Measurements from ENCODE around the gene GNAQ.
"Not testable (repeated sequence)": the region's sequence is repeated elsewhere in the genome, so short reads cannot be mapped to it uniquely, and the experiment has no call there.

The GNAQ gene

DNA sequence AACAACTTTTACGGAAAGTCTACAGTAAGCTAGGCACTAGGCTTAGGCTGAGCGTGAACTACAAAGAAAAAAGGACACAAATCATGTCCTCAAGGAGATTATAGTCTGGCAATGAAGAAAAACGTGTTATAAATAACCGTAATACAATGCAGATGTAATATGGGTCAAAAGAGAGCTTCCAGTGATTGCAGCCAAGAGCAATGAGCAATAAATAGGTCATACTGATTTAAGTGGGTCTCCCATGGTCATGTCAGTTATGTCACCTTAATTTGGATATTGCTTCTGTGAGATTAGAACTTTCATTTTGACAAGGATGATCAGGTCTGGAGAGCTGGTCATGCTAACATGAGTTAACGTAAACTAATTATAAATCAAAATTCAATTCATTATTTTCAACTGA, 224.9 kb downstream of the GNAQ start:
- DNase-seq, result no peak

- DNase-seq, result no peak
Observed at GRCh38 chr9:77805810-77806209, 225.8 kb downstream of the GNAQ start.

- no peak for DNase-seq
Observed at GRCh38 chr9:77803423-77803822, 228.2 kb downstream of the GNAQ start.

DNA sequence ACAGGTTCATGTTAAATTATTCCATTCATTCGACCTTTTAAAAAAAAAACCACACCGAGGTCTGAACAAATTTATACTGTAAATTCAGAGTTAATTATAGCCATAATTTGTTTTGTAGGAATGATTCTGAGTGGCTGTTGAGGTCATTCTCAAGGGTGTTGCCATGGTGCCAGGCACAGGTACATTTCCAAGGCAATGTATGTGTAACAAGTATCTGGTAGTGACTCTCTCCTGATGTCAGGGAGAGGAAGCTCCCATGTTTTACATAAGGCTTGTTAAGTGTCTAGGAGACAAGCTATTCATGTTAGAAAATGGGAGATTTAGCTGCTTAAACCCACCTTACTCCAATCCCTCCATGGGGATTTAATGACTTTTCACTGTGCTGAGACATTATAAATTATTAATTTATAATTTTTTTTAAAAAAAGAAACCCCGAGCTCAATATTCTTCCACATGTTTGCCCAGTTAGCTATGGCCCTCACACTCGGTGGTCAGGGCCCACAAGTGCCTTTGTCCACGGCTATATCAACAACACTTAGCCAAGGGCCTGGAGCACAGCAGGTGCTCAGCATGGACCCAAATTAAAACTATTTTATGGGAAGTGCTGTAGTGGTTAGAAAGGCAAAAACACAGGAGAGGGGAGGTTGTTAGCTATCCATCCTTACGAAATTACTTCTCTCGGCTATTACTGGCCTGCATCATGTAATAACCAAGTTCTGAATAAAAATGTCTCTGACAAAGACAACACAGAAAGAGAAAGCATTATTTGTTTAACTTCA, 228.9 kb downstream of the GNAQ start:
- DNase-seq, result no peak

GRCh38 chr9:77802064-77802463, 229.5 kb downstream of the GNAQ start:
- DNase-seq, result no peak

GRCh38 chr9:77800924-77801551, 230.6 kb downstream of the GNAQ start:
- DNase-seq, result no peak

DNA sequence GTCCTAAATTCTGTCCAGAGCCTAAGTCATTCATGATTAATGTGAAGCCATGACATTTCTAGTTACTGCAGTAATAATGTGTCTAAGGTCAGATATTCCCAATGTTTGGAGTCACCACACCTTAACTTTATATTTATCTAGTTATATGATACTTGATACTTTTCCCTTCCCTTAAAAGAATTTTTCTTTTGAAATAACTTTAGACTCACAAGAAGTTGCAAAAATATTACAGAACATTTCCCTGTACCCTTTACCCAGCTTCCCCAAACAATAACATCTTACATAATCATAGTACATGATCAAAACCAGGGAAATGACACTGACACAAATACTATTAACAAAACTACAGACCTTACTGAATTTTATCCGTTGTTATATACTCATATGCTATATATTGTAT, 233.5 kb downstream of the GNAQ start:
- no peak for DNase-seq

GRCh38 chr9:77794985-77795384, 236.6 kb downstream of the GNAQ start:
- no peak for DNase-seq

DNA sequence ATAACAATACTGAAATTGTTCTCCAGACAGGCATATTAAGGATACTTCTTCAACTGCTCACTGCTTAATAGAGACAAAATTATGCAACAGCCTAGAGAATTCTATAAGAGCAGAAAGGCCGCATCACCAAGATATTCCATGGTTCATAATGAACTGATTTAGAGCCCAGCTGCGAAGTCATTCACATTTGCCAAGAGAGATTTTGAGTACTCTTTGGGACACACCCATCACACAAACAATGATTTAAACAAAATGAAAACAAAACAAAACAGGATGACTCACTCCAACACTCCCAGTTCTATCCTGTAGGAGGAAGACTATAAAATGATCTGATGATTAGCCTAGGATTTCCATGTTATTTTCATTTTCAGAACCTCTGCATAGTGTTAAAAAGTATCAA, 237.8 kb downstream of the GNAQ start:
- no peak for DNase-seq

- no peak for DNase-seq
Observed at GRCh38 chr9:77789891-77790290, 241.7 kb downstream of the GNAQ start.

DNA sequence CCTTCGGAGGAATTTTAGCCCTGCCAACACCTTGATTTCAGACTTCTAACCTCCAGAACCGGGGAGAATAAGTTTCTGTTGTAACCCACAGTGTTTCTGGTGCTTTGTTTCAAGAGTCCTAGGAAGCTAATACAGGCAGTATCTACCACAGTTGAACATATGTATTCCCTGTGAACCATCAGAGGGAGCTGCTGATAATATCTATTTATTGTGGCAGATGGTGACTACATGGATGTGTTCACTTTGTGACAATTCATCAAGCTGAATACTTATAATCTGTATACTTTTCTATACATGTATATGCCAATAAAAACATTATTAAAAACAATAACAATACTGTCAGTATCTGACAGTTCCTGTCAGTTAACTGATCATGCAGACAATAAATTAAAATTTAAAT, 246.3 kb downstream of the GNAQ start:
- DNase-seq, result no peak

DNA sequence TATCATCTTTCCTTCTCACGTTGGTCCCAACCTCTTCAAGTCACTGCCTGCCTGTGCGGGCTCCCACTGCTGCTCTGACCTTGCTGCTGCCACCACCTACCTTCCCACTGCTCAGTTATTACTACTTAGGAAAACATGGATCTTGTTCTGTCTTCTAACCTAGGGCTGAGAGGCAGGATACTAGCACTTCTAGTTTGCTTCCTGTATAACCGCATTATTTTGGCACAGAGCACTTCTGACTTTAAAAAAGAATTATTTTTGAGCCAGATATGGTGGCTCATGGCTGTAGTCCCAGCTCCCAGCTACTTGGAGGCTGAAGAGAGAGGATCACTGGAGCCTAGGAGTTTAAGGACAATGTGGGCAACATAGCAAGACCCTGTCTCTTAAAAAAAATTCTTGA, 248.1 kb downstream of the GNAQ start:
- no peak for DNase-seq

DNA sequence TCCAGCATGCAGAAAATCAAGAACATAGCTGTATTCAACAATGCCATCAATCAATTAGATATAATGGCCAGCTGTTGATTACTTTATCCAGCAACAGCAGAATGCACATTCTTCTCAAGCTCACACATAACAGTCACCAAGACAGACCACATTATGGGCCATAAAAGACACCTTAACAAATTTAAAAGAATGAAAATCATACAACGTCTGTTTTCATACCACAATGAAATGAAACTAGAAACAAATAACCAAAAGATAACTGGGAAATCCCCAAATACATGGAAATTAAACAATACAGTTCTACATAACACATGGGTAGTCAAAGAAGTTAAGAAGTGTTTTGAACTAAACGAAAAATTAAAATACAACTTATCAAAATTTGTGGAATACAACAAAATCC, 252.6 kb downstream of the GNAQ start:
- DNase-seq, result no peak

DNA sequence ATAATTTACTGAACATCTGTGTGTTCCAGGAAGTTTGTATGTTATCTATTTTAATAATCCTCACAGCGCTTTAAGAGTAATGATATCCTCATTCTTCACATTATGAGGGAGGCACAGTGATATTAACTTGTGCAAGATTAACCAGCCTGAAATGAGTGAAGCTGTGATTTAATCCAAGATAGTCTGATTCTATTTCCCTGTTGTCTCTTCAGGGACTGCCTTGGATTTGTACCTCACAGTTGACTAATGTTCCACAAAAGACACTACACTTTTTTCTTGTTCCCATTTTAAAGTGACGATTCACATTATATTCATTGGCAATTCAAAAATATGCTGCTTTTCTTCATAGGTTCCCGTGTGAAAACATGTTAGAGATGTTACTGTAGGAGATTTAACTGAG, 258.2 kb downstream of the GNAQ start:
- no peak for DNase-seq

DNA sequence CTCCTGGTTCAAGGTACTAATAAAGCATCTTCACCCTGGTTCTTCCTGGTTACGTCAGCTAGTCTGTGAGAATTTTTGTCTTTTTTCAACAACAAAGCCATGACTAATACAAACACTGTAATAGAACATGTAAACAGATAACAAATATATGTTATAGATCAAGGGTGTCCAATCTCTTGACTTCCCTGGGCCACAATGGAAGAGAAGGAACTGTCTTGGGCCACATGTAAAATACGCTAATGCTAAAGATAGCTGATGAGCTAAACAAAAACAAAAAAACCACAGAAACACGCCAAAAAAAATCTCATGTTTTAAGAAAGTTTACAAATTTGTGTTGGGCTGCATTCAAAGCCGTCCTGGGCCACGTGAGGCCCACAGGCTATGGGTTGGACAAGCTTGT, 259.0 kb downstream of the GNAQ start:
- no peak for DNase-seq

DNA sequence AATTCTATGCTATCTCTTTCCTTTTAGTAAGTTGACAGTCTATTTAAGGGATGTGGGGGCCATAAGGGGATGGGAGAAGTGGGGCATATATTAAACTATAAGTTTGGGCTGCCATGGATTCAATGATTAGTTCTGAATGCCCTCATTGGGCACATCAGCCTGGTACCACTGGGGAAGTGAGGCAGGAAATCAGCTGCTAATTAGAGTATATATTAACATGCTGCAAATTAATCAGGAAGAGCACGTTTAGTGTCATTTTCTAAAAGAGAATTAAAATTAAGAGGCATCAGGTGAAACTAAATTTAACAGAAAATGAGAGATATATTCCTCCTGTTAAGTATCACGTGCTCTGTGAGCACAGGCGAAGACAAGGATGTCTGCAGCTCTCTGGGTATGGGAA, 260.4 kb downstream of the GNAQ start:
- no peak for DNase-seq

DNA sequence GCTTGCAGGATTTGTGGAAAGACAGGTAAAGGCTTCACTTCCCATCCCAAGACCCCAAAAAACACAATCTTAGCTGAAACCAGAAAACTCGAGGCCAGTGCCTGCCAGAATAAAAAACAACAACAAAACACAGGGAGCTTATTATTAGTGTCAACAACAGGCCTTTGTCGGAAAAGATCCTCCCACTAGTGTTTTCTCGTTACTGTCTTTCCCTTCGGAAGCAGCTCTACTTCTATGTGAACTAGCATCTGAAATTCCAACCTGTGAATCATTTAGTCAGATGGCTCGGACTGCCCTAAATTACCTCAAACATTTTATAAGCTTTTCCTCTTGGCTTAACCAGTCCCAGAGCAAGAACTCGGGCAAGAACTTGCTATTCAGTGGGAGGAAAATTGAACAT, 261.3 kb downstream of the GNAQ start:
- no peak for DNase-seq

DNA sequence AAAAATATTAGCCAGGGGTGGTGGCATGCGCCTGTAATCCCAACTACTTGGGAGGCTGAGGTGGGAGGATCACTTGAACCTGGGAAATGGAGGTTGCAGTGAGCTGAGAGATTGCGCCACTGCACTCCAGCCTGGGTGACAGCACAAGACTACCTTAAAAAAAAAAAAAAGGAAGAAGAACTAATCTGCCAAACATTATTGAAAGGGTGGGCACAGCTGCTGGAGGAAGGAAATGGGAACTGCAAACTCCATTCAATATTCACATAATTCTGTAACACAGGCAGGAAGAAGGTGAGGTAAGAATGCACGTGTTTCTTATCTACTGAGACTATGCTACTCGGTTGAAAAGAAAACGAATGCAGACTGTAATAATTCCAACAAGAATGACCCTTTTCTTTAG, 262.4 kb downstream of the GNAQ start:
- DNase-seq, result no peak

DNA sequence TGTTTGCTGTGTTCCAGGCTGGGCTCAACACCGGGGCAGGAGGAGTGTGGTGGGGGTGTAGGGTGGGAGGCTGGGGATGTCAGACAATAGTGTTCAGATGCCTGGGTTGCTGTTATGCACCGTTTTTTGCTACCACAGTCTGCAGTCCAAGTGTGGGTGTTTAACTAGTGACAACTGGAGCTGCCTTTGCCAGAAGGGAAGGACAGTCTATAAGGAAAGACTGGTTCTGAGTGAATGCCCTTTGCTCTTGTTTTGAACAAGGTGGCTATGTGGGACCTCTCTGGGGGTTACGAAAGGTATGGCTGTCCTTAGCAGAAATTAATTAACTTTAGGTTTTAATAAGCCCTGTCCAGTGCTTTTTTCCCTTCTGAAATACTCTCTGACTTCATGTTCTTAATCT, 265.0 kb downstream of the GNAQ start:
- DNase-seq, result no peak

DNA sequence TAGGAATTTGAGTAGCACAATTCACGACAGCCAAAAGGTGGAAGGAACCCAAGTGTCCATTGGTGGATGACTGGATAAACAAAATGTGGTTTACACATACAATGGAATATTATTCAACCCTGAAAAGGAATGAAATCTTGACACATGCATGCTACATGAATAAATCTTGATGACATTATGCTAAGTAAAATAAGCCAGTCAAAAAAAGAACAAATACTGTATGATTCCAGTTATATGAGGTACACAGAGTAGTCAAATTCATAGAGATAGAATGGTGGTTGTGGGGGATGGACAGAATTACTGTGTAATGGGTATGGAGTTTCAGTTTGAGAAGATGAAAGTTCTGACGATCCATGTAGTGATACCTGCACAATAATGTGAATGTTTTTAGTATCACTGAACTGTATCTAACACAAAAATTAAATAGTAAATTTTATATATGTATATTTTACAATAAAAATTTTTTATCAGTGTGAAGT, 265.8 kb downstream of the GNAQ start:
- no peak for DNase-seq

GRCh38 chr9:77764894-77765780, 266.5 kb downstream of the GNAQ start:
- no peak for DNase-seq

DNA sequence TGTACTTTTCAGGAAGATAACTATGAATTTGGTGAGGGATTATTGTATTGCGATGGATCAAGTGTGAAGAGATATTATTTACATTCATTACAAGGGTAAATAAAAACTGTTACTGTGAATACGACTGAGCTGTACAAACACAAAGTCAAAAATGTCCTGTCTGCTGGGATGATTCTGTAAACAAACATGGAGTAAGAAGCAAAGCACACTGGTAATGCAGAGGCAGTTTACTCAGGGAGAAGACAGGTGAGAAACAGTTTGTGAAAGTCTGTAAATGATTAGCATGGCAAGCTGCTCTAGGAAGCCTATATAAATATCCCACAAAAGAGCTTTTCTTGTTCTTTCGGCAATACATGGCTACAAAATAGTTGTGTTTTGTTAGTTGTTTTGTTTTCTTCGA, 268.0 kb downstream of the GNAQ start:
- DNase-seq, result no peak

GRCh38 chr9:77760919-77761318, 270.7 kb downstream of the GNAQ start:
- DNase-seq, result not testable (repeated sequence)

DNA sequence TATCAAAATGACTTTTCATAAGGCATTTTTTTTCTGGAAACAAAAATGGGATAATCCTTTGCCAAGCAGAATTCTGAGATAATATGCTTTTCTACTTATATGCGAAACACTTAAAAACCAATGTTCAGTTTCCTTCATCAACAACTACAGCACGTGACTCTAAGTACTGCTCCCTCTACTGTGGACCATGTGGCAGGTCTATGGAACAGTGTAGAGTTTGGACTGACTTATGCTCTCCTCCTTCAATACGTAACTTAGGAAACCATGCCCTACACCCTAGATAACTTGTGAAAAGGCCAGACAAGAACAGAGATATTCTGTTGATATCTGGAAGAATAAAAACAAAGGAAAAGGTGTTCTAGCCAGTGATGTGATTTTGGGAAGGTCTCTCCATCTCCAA, 272.2 kb downstream of the GNAQ start:
- DNase-seq, result no peak
